ENCODE data around the gene AGAP1. TPM values are rescaled to one million over a fixed set of nuclear protein-coding genes. Genes with fewer than 3 reads are reported as not detected.

AGAP1 gene
- total RNA-seq, 1 donor from 2014 or later: 43.9 TPM

DNA sequence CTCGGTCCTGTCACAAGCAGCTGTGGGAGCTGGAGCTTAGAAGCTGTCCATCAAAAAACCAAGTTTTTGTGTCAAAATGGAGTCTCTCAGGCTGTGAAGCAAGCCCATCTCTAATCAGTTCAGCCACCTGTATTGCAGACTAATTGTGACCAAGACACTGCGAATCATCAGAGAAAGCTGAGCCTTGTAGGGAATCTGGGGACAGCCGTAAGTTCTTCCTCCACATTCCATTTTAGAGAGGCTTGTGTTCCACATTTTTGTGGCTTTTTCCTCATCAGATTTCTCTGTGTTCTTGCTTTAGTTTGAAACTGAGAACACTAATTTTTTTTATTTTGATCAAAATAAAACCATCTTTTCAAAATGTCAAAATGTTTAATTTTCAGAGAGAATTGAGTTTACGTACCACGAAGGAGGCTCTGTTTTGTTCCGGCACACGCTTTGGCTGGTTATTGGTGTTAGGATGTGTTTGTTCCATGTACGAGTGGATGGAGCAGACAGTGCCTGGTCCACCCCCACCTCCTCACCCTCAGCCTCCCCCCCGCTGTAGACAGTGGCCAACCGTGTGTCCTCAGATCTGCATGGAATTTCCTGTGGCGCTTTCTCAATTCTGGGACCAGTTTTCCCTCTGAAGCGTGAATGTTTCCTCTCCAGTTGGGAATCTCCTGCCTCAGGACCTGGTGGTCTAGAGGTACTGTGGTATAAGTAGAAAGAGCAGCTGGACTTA lies 140.8 kb downstream of the AGAP1 start:
- H3K4me1 Mint-ChIP-seq (ENCODE audit: unreplicated experiment): peaks cover 14% of the 10 kb centered on the region

DNA sequence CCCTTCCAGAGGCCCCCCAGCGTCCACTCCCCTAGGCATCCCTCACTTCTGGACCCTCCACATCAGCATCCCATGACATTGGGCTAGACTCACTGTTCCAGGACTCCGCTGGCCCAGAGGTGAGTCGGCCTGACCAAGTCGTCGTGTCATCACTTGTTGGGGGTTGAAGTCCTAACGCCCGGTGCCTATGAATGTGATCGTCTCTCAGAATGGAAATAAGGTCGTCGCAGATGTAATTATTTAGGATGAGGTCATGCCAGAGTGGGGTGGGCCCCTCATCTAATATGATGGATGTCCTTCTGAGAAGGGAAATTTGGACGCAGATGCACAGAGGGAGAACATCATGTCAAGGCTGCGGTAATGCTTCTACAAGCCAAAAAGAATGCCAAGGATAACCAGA lies 142.7 kb downstream of the AGAP1 start:
- DNase-seq (ENCODE audit: low spot score): no peak
- H3K27ac Mint-ChIP-seq (ENCODE audit: unreplicated experiment): no peak overlapping the region
- H3K4me1 Mint-ChIP-seq (ENCODE audit: unreplicated experiment): peaks cover 24% of the 10 kb centered on the region
- H3K36me3 Mint-ChIP-seq (ENCODE audit: low read depth, unreplicated experiment): no peaks in the 10 kb centered on the region
- no peak overlapping the region for H3K4me3 Mint-ChIP-seq (ENCODE audit: unreplicated experiment)
- no peaks in the 10 kb centered on the region for H3K9me3 Mint-ChIP-seq (ENCODE audit: unreplicated experiment)
- H3K27me3 Mint-ChIP-seq (ENCODE audit: unreplicated experiment): peaks cover 9% of the 10 kb centered on the region
- TF ChIP-seq, protein P1, sequence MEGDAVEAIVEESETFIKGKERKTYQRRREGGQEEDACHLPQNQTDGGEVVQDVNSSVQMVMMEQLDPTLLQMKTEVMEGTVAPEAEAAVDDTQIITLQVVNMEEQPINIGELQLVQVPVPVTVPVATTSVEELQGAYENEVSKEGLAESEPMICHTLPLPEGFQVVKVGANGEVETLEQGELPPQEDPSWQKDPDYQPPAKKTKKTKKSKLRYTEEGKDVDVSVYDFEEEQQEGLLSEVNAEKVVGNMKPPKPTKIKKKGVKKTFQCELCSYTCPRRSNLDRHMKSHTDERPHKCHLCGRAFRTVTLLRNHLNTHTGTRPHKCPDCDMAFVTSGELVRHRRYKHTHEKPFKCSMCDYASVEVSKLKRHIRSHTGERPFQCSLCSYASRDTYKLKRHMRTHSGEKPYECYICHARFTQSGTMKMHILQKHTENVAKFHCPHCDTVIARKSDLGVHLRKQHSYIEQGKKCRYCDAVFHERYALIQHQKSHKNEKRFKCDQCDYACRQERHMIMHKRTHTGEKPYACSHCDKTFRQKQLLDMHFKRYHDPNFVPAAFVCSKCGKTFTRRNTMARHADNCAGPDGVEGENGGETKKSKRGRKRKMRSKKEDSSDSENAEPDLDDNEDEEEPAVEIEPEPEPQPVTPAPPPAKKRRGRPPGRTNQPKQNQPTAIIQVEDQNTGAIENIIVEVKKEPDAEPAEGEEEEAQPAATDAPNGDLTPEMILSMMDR (IDR thresholded peaks at IDR 0.05; ENCODE audit: unreplicated experiment): no peak

More for the DNA sequence above, 140.8 kb downstream of the AGAP1 start:
- H3K27ac Mint-ChIP-seq (ENCODE audit: unreplicated experiment): no peak overlapping the region
- H3K4me3 Mint-ChIP-seq (ENCODE audit: unreplicated experiment): no peak overlapping the region
- H3K36me3 Mint-ChIP-seq (ENCODE audit: low read depth, unreplicated experiment): no peaks in the 10 kb centered on the region
- peaks cover 7% of the 10 kb centered on the region for H3K27me3 Mint-ChIP-seq (ENCODE audit: unreplicated experiment)
- H3K9me3 Mint-ChIP-seq (ENCODE audit: unreplicated experiment): no peaks in the 10 kb centered on the region
- TF ChIP-seq, protein P1 (IDR thresholded peaks at IDR 0.05; ENCODE audit: unreplicated experiment): no peak
- DNase-seq (ENCODE audit: low spot score): no peak

DNA sequence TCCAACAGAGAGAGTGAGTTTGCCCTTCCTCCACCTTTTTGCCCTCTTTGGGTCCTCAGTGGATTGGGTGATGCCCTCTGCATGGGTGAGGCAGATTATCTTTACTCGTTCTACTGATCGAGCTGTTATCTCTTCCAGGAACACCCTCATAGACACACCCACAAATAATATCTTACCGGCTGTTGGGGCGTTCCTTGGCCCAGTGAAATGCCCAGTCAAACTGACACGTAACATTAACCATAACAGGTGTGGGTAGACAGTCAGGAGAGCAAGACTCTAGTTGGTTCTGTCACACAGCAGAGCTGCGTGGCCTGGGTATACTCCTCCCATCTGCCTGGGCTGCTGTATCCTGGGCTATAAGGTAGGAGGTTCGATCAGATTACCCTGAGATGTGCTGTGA lies 144.1 kb downstream of the AGAP1 start:
- TF ChIP-seq, protein P1 (IDR thresholded peaks at IDR 0.05; ENCODE audit: unreplicated experiment): no peak
- Mint-ChIP-seq H3K4me3 (ENCODE audit: unreplicated experiment) (no peak overlapping the region), H3K9me3 (ENCODE audit: unreplicated experiment) (no peaks in the 10 kb centered on the region), H3K4me1 (ENCODE audit: unreplicated experiment) (peaks cover 36% of the 10 kb centered on the region), H3K27ac (ENCODE audit: unreplicated experiment) (no peak overlapping the region), H3K36me3 (ENCODE audit: low read depth, unreplicated experiment) (no peaks in the 10 kb centered on the region), H3K27me3 (ENCODE audit: unreplicated experiment) (peaks cover 9% of the 10 kb centered on the region)
- DNase-seq (ENCODE audit: low spot score): no peak

DNA sequence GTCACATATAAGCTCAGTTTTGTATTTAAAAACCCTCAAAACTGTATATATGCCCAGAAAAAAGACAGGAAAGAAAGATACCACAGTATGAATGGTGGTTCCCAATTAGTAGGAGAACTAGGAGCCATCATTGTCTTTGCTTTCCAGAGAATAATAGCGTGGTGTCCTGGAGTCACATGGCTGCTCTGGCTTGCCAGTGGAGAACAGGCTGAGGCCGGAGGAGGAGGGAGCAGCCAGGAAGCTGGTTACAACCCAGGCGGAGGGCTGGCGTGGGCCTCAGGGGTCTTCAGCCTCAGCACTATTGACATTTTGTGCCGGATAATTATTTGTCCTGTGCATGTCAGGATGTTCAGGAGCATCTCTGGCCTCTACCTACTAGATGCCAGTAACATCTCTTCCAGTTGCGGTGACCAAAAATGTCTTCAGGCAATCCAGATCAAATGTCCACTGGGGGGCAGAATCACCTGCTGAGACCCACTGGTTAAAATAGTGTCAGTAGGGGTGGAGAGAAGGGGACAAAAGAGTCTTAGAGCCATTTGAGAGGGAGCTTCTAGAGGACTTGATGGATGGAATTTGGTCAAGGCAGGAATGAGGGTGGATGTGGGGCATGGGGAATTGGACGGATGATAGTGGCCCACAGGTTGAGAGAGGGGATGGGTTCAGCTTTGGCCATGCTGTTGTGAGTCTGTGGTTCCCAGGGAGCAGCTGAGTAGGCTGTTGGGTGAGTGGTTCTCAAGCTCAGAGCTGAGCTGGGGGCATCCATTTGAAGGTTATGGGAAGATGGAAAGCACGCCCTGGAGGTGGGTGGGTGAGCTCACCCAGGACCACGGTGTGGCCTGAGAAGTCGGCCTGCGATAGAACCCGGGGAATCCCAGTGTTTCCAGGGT lies 144.9 kb downstream of the AGAP1 start:
- H3K4me1 Mint-ChIP-seq (ENCODE audit: unreplicated experiment): peaks cover 41% of the 10 kb centered on the region
- no peaks in the 10 kb centered on the region for H3K9me3 Mint-ChIP-seq (ENCODE audit: unreplicated experiment)
- H3K4me3 Mint-ChIP-seq (ENCODE audit: unreplicated experiment): no peak overlapping the region
- DNase-seq (ENCODE audit: low spot score): peak; percentile 30
- peaks cover 9% of the 10 kb centered on the region for H3K27me3 Mint-ChIP-seq (ENCODE audit: unreplicated experiment)
- TF ChIP-seq, protein P1 (IDR thresholded peaks at IDR 0.05; ENCODE audit: unreplicated experiment): no peak
- peak overlapping the region; percentile 50 for H3K27ac Mint-ChIP-seq (ENCODE audit: unreplicated experiment)
- H3K36me3 Mint-ChIP-seq (ENCODE audit: low read depth, unreplicated experiment): no peaks in the 10 kb centered on the region

DNA sequence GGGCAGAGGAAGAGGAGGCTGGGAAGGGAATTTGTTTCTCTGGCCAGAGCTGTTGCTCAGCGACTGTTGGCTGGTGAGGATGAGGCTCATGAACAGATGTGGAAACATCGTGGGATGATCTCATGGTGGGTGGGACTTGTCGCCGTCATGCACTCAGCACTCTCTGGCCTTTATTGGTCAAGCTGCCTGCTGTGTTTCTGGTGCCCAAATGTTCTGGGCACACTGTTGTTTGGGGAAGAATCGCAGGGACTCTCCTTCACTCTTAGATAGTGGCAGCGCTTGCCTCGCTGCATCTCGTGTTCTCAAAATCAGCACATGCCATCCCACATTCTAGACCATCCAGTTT lies 145.6 kb downstream of the AGAP1 start:
- Mint-ChIP-seq H3K4me1 (ENCODE audit: unreplicated experiment) (peaks cover 47% of the 10 kb centered on the region), H3K36me3 (ENCODE audit: low read depth, unreplicated experiment) (no peaks in the 10 kb centered on the region), H3K9me3 (ENCODE audit: unreplicated experiment) (peaks cover 5% of the 10 kb centered on the region), H3K4me3 (ENCODE audit: unreplicated experiment) (no peak overlapping the region), H3K27me3 (ENCODE audit: unreplicated experiment) (peaks cover 11% of the 10 kb centered on the region), H3K27ac (ENCODE audit: unreplicated experiment) (peak overlapping the region; percentile 50)
- DNase-seq (ENCODE audit: low spot score): no peak
- TF ChIP-seq, protein P1 (IDR thresholded peaks at IDR 0.05; ENCODE audit: unreplicated experiment): no peak
